Neural cell (in vitro differentiated cells): ENCODE results near the gene TSFM. TPM values are rescaled to one million over a fixed set of nuclear protein-coding genes. Genes with fewer than 3 reads are reported as not detected.

Experiments used
- H2AFZ ChIP-seq: fragments of 200-600, 300-800 bp; sonication (generic), shearing (Covaris generic); 2 replicates; pipeline ENCODE4 v1.6.0; 2014; ENCODE audit warnings: low read depth, mild to moderate bottlenecking, antibody characterized with exemption, low read length, moderate library complexity
- H3F3A ChIP-seq: fragments of 200-600 bp; shearing (Covaris generic); 2 replicates; pipeline ENCODE4 v1.6.1; 2016; ENCODE audit warnings: mild to moderate bottlenecking, moderate library complexity, mixed read lengths, antibody characterized with exemption, low read length; ENCODE audit not compliant: insufficient read depth, poor library complexity, severe bottlenecking
- H3K27ac ChIP-seq: fragments of 200-600, 300-800 bp; sonication (generic), shearing (Covaris generic); 2 replicates; pipeline ENCODE4 v1.5.1; 2014; ENCODE audit warnings: mild to moderate bottlenecking, low read length, moderate library complexity
- H3K27me3 ChIP-seq: fragments of 300-800, 200-600 bp; sonication (generic), shearing (Covaris generic); 2 replicates; pipeline ENCODE4 v1.6.0; 2014; ENCODE audit warnings: mild to moderate bottlenecking, low read depth, low read length, moderate library complexity; ENCODE audit not compliant: insufficient read depth
- H3K36me3 ChIP-seq: fragments of 300-800, 200-600 bp; sonication (generic), shearing (Covaris generic); 2 replicates; pipeline ENCODE4 v1.5.1; 2014; ENCODE audit warnings: mild to moderate bottlenecking, antibody characterized with exemption, low read length, moderate library complexity; ENCODE audit not compliant: insufficient read depth
- H3K4me2 ChIP-seq: fragments of 300-800, 200-600 bp; sonication (generic), shearing (Covaris generic); 2 replicates; pipeline ENCODE4 v1.6.0; 2014; ENCODE audit warnings: mild to moderate bottlenecking, low read length
- H3K4me3 ChIP-seq: fragments of 300-800, 200-600 bp; sonication (generic), shearing (Covaris generic); 2 replicates; pipeline ENCODE4 v1.5.1; 2014; ENCODE audit warnings: mild to moderate bottlenecking, low read length, moderate library complexity
- H3K79me2 ChIP-seq: fragments of 200-600 bp; shearing (Covaris generic); replicated peaks from 2 replicates; pipeline ENCODE4 v1.6.0; 2014; ENCODE audit warnings: mild to moderate bottlenecking, low read length, moderate library complexity; ENCODE audit not compliant: insufficient read depth
- H3K9ac ChIP-seq: fragments of 300-800, 200-600 bp; sonication (generic), shearing (Covaris generic); 2 replicates; pipeline ENCODE4 v1.6.1; 2016; ENCODE audit warnings: mild to moderate bottlenecking, low read length, mixed read lengths
- H3K9me2 ChIP-seq: fragments of 200-600 bp; shearing (Covaris generic); 2 replicates; pipeline ENCODE4 v1.6.1; 2016; ENCODE audit warnings: mild to moderate bottlenecking, low read length, mixed read lengths; ENCODE audit not compliant: insufficient read depth
- H3K9me3 ChIP-seq: fragments of 200-600, 300-800 bp; sonication (generic), shearing (Covaris generic); 2 replicates; pipeline ENCODE4 v1.6.1; 2016; ENCODE audit warnings: mild to moderate bottlenecking, mixed run types, low read length, moderate library complexity, mixed read lengths
- H4K20me1 ChIP-seq: fragments of 200-600 bp; shearing (Covaris generic); 2 replicates; pipeline ENCODE4 v1.6.1; 2016; ENCODE audit warnings: mild to moderate bottlenecking, mixed run types; ENCODE audit not compliant: insufficient read depth
- CTCF ChIP-seq: fragments of 450-650 bp; IDR thresholded peaks from 2 replicates; pipeline ENCODE4 v1.5.1; 2014; ENCODE audit warnings: antibody characterized with exemption, mild to moderate bottlenecking, moderate library complexity; ENCODE audit not compliant: poor library complexity, severe bottlenecking
- EP300 ChIP-seq: fragments of 450-650 bp; conservative IDR thresholded peaks from 2 replicates; pipeline ENCODE4 v1.6.1; 2014; ENCODE audit warnings: antibody characterized with exemption, mild to moderate bottlenecking, moderate library complexity; ENCODE audit not compliant: poor library complexity, severe bottlenecking
- EZH2 ChIP-seq: fragments of 200-600, 300-800 bp; shearing (Covaris generic), sonication (generic); IDR thresholded peaks from 2 replicates; pipeline ENCODE4 v1.6.1; 2014; ENCODE audit warnings: antibody characterized with exemption, low read length, borderline replicate concordance, mild to moderate bottlenecking; ENCODE audit not compliant: insufficient read depth, poor library complexity, severe bottlenecking
- MXI1 ChIP-seq: fragments of 450-650 bp; conservative IDR thresholded peaks from 2 replicates; pipeline ENCODE4 v1.6.1; 2014; ENCODE audit warnings: antibody characterized with exemption, mild to moderate bottlenecking; ENCODE audit not compliant: poor library complexity, severe bottlenecking
- POLR2AphosphoS5 ChIP-seq: IDR thresholded peaks from 2 replicates; pipeline ENCODE4 v1.6.1; 2012
- RAD21 ChIP-seq: fragments of 450-650 bp; conservative IDR thresholded peaks from 2 replicates; pipeline ENCODE4 v1.6.1; 2014; ENCODE audit warnings: antibody characterized with exemption, mild to moderate bottlenecking, moderate library complexity
- REST ChIP-seq: IDR thresholded peaks from 2 replicates; pipeline ENCODE4 v1.6.1; 2012; ENCODE audit warnings: borderline replicate concordance
- SMC3 ChIP-seq: fragments of 450-650 bp; conservative IDR thresholded peaks from 2 replicates; pipeline ENCODE4 v1.6.1; 2014; ENCODE audit warnings: antibody characterized with exemption, mild to moderate bottlenecking, moderate library complexity; ENCODE audit not compliant: poor library complexity
- TAF1 ChIP-seq: IDR thresholded peaks from 2 replicates; pipeline ENCODE4 v1.6.1; 2012; ENCODE audit warnings: low read depth
- polyA plus RNA-seq: library from polyadenylated mRNA; depleted of rRNA; stranded (reverse); fragments of >200 nt; gene quantifications from 2 replicates; pipeline ENCODE4 v1.2.3, GENCODE V29; 2014

Gene TSFM
- polyA plus RNA-seq, 1 donor from 2014 or later: 37.8 TPM

GRCh38 chr12:57777911-57778310 lies 4.7 kb upstream of the TSFM start:
- no peak for TF ChIP-seq REST
- no peak for TF ChIP-seq TAF1
- no peak for TF ChIP-seq EP300
- no peak for TF ChIP-seq RAD21
- no peak overlapping the region for H2AFZ ChIP-seq
- H3F3A ChIP-seq: no peaks in the 10 kb centered on the region
- H3K36me3 ChIP-seq: no peaks in the 10 kb centered on the region
- H3K4me2 ChIP-seq: no peak overlapping the region
- no peak overlapping the region for H3K27ac ChIP-seq
- no peak overlapping the region for H3K9ac ChIP-seq
- peaks cover 3% of the 10 kb centered on the region for H3K79me2 ChIP-seq
- no peaks in the 10 kb centered on the region for H3K9me2 ChIP-seq
- H4K20me1 ChIP-seq: no peaks in the 10 kb centered on the region
- no peak overlapping the region for H3K4me3 ChIP-seq
- H3K9me3 ChIP-seq: no peaks in the 10 kb centered on the region
- no peaks in the 10 kb centered on the region for H3K27me3 ChIP-seq

- no peaks in the 10 kb centered on the region for H3K9me2 ChIP-seq
- no peak overlapping the region for H2AFZ ChIP-seq
- no peak overlapping the region for H3K9ac ChIP-seq
- H3K9me3 ChIP-seq: no peaks in the 10 kb centered on the region
- H4K20me1 ChIP-seq: no peaks in the 10 kb centered on the region
- no peaks in the 10 kb centered on the region for H3K36me3 ChIP-seq
- H3K27me3 ChIP-seq: no peaks in the 10 kb centered on the region
- peaks cover 10% of the 10 kb centered on the region for H3K79me2 ChIP-seq
- H3K27ac ChIP-seq: no peak overlapping the region
- no peaks in the 10 kb centered on the region for H3F3A ChIP-seq
- TF ChIP-seq EP300 (no peak), TAF1 (no peak), CTCF (no peak)
- no peak overlapping the region for H3K4me3 ChIP-seq
- no peak overlapping the region for H3K4me2 ChIP-seq
Observed at GRCh38 chr12:57779736-57780135, 2.9 kb upstream of the TSFM start.

GRCh38 chr12:57780284-57780897 lies 2.2 kb upstream of the TSFM start:
- Histone ChIP-seq H2AFZ (no peak overlapping the region), H3K36me3 (no peaks in the 10 kb centered on the region), H3K4me2 (no peak overlapping the region), H3K9me3 (no peaks in the 10 kb centered on the region), H3K4me3 (no peak overlapping the region), H3K79me2 (peaks cover 10% of the 10 kb centered on the region), H3K9me2 (no peaks in the 10 kb centered on the region), H3K27ac (no peak overlapping the region), H4K20me1 (no peaks in the 10 kb centered on the region), H3K27me3 (no peaks in the 10 kb centered on the region), H3F3A (no peaks in the 10 kb centered on the region), H3K9ac (no peak overlapping the region)
- TF ChIP-seq EP300 (no peak), CTCF (no peak), POLR2AphosphoS5 (no peak), SMC3 (no peak), EZH2 (no peak), RAD21 (no peak), REST (no peak), TAF1 (no peak), MXI1 (no peak)
